Activated CD4-positive, alpha-beta T cell treated with anti-CD3 and anti-CD28 coated beads, Interleukin-10, Interleukin-2, amounts not matched to agents 100 ng/mL and 50 ng/mL, durations not matched to agents 16 hours and 8 hours (primary cell): ENCODE measurements around the gene ABHD8.

Experiments
- DNase-seq: peaks from one replicate; pipeline ENCODE4 v3.0.0-alpha.2; 2020

The ABHD8 gene

DNA sequence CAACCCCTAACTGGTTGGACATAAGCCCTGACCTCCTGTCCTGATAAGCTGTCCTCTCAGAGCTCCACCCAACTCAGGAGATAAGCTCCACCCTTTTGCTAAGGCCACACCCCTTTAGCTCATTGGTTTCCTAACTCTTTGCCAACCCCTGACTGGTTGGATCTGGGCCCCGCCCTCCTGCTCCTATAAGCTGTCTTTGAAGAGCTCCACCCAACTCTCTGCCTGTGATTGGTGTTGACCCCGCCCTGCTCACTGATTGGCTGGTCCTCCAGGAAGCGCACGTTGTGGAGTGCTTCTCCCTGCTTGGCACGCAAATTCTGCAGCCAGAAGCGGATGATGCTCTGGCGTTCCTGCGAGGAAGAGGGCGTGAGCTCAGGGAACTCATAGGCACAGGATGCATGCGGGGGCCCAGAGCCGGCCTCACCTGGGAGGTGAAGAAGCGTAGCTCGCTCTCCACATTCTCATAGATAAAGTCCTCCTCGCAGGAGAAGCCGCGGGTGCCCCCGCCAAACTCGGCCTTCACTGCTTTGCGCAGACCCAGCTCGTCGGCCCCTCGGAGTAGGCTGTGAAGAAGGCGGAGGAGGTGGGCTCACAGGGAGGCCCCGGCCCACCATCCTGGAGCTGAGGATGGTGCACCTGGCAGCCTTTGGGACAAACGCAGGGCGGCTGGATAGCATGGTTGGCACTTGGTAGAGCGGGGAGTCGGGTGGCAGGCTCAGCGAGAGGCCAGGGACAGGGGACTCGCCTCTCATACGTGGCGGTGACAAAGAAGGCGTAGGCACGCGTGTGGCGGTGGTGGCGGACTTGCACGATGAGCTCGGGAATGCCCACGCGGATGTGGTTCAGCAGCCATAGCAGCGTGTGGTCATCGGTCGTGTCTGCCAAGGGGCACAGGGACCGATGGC lies 29.7 kb upstream of the ABHD8 start:
- peak; percentile 57 for DNase-seq

GRCh38 chr19:17332360-17332676 lies 29.1 kb upstream of the ABHD8 start:
- no peak for DNase-seq

DNA sequence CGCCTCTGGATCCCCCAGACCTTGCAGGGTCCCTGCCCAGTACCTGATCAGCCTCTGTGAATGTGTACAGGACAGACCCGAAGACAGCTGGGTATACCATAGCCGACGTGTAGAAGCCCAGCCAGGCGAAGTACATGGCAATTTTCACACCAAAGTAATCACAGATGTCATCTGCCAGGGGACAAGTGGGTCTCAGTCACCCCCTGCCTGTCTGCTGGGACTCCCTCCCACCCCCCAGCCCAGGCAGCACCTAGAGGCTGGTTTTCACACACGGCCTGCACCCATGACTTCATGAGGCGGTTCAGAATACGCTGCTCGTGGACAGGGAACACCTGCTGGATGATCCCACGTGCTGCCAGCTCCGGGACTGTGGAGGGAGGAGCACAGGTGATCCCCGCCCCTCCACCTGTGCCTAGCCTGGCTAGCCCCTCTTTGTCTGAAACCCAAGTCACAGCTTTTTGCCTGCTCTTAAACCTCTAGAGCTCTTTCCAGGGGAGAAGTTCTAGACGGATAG lies 27.9 kb upstream of the ABHD8 start:
- no peak for DNase-seq

DNA sequence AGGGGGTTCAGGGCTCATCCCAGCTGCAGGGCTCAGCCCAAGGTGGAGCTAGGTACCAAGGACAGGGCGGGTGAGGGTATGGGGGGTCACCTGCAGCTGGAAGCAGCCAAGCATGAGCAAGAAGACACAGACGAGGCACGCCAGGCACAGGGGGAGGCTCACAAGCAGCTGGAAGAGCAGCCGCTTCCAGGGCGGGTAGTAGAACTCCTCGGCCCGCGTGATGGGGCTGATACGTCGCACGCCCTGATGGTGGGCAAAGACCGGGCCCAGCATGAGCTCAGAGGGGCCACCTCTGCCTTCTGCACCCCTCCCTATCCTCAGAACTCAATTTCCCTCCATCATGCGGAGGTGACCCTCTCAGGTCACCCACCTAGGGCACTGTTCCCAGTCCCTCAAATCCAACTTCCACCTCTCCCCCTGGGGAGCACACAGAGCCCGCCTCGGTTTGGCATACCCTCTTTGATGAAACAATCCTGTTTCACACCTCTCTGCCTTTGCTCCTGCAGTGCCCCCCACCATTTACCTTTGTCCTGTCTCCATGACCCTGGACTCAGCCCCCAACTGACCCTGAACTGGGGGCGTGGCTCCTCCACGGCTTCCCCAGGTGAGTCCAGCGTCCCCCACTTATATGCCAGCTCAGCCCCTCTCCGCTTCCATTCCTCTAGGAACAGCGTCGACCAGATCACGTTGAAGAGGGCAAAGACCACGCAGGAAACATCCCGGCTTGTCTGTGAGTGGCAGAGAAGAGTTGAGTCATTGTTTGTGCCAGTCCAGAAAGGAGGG lies 27.2 kb upstream of the ABHD8 start:
- no peak for DNase-seq

- DNase-seq, result no peak
Observed at GRCh38 chr19:17329366-17330261, 26.4 kb upstream of the ABHD8 start.

DNA sequence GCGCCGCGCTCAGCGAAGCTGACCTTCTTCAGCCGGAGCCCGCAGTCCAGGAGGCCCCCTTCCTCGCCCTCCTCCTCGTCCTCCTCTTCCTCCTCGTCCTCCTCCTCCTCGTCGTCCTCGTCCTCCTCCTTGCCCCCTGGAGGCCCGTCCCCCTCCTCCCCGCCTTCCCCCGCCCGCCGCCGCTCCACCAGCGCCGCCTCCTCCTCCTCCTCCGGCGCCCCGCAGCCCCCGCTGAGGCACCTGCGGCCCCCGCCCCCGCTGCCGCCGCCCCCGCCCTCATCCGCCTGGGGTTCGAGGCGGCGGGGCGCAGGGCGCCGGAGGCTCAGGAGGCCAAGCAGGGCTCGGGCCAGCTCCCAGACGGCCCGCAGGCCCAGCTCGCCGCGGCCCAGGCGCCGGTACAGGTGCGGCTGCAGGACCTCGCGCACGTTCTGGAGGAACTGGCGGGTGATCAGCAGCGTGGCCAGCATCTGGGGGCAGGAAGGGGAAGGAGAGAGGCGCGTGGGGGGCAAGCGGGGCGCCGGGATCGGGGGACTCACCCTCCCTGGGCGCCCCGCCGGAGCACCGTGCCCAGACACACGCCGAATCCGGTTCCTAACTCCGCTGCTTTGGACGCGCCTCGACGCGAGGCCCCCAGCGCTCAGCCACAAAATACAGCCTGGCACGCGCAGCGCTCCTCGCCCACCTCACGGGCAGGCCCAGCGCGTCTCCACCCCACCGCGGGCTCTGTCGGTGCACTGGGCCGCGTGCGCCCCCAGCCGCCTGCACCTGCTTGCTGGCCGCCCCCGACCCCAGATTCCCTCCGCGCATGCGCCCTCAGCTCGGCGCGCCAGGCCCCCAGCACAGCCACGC lies 25.5 kb upstream of the ABHD8 start:
- no peak for DNase-seq

- DNase-seq, result peak; percentile 55
Observed at GRCh38 chr19:17327654-17328516, 24.7 kb upstream of the ABHD8 start.

DNA sequence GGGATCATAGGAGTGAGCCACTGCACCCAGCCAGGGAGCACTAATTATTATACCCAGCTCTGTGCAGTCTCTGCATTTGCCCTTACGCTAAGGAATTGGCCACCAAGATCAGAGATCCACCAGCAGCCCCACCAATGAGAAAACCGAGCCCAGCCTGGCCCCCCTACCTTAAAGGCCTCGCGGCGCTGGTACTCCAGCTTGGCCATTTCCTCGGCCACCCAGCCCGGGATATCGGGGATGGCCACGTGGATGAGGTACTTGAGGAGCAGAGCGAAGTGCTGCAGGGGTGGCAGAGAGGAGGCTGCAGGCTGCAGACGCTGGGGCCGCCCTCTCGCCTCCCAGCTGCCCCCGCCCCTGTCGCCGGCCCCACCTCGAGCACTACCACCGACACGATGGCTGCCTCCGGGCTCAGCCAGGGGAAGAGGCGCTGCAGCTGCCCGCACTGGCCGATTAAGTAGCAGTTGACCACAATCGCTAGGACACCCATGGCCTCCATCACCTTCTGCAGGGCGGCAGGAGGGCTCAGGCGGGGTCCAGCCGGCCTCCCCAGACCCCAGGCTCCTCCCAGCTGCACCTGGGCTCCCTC lies 23.9 kb upstream of the ABHD8 start:
- no peak for DNase-seq

GRCh38 chr19:17326595-17326966 lies 23.4 kb upstream of the ABHD8 start:
- no peak for DNase-seq

DNA sequence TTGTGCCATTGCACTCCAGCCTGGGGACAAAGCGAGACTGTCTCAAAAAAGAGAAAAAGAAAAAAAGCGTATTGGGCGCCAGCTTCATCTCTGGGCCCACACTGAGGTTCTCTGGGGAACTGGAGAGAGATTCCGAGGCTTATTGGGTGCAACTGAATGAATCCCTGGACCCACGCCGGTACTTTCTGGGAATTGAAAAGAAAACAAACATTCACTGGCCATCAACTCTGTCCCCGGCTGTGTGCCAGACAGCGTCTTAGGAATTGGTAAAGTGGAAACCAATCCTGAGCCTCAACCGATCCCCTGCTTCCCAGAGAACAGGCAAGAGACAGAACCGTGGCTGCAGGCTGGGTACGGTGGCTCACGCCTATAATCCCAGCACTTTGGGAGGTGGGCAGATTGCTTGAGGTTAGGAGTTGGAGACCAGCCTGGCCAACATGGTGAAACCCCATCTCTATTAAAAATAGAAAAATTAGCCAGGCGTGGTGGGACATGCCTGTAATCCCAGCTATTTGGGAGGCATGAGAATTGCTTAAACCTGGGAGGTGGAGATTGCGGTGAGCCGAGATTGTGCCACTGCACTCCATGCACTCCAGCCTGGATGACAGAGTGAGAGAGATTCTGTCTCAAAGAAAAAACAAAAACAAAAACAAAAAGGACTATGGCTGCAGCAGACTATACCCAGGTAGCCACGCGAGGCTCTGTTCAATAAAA lies 22.8 kb upstream of the ABHD8 start:
- DNase-seq, result no peak

DNA sequence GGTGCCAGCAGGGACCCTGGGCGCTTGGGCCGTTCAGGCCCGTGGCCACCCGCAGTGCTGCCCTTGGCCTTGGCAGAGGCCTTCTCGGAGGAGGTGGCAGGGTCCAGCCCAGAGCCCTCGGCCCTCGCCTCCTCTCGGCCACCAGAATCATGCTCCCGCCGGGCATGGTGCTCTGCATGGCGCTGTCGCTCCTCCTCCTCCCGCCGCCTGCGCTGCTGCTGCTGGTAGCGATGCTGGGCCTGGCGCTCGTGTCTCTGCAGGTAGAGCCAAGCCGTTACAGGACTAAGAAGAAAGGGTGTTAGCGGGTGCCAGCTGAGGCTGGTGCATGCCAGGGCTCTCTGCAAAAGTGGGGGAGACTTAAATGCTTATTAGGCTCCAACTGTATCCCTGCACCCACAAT lies 21.9 kb upstream of the ABHD8 start:
- DNase-seq, result no peak

GRCh38 chr19:17324357-17325114 lies 21.3 kb upstream of the ABHD8 start:
- no peak for DNase-seq

GRCh38 chr19:17323964-17324332 lies 20.7 kb upstream of the ABHD8 start:
- DNase-seq, result no peak

DNA sequence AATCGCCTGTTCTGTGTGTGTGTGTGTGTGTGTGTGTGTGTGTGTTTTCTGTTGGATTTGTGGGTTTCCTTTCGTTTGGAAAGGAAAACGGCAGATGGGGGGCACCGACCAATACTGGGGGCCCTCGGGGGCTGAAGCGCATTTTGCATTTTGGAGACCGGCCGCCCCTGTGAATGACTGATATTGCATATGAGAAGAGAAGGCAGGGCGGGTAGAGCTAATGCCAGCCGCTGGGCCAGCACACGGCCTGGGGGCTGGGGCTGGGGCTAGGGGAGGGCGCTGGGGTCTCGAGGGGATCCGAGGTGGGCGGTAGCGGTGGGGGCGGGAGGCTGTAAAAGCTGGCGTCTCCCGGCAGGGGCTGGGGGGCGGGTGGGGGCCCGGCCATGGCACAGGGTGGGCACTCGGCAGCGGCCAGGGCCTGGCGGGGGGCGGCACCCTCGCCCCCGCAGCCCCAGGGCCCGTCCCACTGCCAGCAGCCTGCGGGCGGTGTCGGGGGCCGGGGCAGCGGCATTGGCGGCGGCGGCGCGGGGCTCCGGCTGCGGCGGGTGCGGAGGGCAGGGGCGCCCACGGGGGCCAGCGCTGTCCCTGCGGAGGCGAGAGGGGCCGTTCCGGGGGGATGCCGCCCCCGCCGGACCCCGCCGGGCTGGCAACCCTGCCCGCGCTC lies 20.2 kb upstream of the ABHD8 start:
- no peak for DNase-seq

DNA sequence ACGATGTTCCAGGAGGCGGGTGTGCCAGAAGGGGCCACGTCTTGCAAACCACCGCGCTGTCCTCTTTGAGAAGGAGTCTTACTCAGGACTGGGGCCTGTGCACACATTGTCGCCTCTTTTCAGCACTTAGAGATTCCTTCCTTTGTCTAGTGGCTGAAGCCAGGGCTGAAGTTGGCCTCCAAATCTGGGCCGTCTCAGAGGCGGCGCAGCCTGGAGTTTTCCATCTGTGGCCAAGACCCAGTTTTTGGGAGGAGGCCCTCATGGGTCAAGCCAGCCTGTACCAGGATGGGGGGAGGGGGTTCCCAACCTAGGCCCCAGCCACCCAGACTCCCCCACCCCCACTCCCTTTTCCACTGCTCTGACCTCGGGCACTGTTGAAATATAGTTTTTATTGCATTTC lies 19.6 kb upstream of the ABHD8 start:
- no peak for DNase-seq

- DNase-seq, result no peak
Observed at GRCh38 chr19:17321655-17322489, 18.6 kb upstream of the ABHD8 start.

GRCh38 chr19:17320435-17320834 lies 17.2 kb upstream of the ABHD8 start:
- no peak for DNase-seq
